ENCODE results near the gene RILP.

Gene RILP

DNA sequence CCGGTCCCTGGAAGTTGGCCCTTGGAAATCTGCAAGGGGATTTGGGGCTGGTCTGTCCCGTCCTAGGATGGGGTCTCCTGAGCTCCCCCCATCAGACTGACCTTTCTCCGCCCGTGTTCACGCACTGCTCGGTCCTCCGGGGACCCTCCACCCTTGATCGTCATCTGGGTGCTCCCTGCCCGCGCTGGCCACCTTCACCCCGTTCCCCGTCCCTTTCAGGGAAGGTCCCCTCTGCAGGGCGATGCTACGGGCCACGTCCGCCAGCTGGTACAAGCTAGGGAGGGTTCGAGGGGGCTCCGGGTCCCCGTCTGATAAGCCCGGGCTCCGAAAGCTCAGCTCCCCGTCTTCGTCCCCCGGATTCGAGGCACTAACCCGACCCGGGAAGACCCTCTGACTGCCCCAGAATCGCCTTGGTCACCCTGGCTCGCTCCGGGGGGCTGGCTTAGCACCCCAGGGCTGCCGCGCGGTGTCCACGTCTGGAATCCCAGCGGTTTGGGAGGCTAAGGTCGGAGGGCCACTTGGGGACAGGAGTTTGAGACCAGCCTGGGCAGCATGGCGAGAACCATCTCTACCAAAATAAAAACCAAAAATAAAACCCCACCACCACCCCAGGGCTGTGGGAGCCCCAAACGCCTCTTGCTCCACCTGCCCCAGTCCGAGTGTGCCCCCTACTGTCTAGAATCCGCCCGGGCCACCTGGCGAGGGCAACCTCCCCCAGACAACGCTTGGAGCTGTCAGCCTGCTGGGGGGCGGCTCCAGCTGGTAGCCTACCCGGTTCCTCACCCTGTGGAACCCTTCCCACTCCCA, 20.0 kb downstream of the RILP start:
- peak; percentile 29 to 48 for DNase-seq (ENCODE audit: extremely low read depth in 1 of 2, low read depth in 1 of 2)

DNA sequence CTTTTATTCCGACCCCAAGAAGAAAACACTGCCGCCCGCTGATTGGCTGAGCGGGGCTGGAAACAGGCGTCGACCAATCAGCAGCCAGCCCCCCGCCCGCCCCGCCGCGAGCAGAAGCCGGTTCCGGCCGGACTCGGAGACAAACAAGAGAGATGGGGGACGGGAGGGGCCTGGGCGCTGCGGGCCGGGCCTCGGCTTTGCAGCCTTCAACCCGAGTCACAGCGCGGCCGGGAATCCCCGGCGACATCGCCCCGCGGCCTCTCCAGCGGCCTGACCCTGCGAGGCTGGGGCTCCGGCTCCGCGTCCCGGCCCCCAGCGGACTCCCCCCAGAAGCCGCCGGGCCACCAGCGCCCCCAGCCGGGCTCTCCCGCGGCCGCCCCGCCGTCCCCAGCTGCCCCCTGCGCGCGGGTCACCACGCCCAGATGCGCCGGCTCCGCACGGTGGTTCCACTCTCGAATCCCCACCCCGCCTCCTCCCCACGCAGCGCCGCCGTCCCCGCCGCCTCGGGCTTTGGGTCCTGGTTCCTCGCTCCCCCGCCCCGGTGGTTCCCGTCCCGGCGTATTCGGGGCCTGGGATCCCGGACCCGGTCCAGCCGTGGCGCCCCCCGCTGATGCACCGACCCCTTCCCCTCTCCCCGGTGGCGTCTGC, 20.7 kb downstream of the RILP start:
- DNase-seq (ENCODE audit: extremely low read depth in 1 of 2, low read depth in 1 of 2), result peak; percentile 68 to 81

DNA sequence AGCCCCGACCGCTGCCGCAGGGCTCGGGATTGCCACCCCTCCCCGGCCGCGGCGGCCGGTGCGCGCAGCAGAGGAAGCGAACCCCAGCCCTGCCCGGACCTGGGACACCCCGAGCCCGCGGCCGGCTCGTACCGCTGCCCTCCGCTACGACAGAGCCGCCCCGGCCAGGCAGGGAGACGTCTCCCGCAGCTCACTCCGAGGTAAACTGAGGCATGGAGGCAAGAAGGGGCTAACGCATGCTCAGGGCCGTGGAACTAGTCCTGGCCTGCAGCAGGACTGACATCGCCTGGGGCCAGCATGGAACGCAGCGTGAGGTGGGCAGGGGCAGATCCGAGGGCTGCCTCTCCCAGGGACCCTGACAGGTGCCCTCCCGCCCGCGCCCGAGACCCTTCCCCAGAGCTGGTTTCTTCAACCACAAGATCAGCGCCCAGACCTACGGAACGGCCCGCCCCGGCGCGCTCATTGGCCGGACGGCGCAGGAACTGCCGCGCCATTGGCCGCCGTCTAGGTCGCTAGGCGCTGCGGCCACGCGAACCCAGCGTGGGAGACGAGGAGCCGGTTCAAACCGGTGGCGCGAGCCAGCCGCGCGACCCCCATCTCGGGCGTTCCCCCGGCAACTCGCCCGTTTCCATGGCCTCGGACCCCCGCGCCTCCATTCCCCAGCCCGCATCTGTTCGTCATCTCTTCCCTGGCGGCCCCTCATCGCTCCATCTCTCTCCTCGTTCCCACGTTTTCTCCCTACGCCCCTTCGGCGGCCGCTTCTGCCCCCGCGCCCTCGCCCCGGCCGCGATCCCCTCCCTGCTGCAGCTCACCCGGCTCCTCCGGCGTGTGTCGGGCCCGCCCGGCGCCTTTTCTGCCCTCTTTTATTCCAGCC, 21.4 kb downstream of the RILP start, which contains the start of gene SLC43A2:
Gene SLC43A2, minus strand, starts transcription at position 853 of the 874 bp plus-strand sequence. CDS start 960 bp downstream, outside the sequence.
- peak in 1 of 2 donors; percentile 64 for DNase-seq (ENCODE audit: extremely low read depth in 1 of 2, low read depth in 1 of 2)

DNA sequence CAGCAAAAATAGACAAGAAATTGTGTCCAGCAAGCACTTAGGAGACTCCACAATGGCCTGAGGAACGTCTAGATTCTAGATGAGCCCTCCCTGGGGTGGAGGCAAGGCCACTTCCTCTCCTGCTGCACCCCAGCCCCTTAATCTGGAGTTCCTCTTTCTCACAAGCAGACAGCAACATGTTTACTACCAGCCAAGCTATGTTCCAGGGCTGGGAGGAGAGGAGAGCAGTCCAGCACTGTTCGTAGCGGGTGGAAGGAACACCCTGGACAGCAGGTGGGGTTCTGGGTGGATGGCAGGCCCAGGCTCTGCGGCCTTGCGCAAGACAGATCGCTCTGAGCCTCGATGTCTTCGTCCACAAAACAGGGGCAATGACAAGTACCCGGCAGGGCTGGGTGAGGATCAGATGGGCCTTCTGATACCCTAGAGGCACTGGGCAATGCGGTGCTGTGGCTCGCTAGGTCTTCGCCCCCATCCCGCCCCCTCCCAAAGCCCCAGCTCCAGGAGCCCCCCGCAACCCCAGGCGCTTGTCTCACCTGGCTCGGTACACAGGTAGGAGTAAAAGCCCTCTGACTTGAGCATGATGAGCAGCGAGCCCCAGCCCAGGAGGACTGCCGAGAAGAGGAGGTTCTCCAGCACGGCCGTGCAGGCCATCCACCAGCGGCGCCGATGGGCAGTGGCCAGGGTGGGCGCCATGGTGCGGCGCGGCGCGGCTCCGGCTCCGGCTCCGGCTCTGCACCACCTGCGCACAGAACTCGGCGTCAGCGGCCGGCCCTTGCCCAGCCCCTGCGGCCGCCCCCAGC, 22.3 kb downstream of the RILP start:
- no peak for DNase-seq (ENCODE audit: extremely low read depth in 1 of 2, low read depth in 1 of 2)

DNA sequence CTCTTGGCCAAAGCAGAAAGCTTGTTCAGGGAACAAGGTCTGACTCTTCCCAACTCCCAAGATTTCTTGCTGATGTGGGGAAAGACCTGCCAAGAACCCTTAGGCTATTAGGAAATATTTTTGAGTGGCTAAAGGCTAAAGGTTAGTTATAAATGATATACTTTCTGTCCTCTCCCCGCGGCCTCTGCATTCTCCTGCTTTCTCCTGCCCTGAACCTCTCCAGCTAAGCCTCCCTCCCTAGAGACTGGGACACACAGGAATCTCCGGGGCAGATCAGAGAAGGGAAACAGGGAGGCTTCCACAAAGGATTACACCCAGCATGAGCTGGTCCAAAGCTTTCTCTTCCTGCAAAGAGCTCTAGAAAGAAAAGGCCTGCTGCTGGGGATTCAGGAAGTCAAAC, 23.3 kb downstream of the RILP start:
- DNase-seq (ENCODE audit: extremely low read depth in 1 of 2, low read depth in 1 of 2), result no peak

DNA sequence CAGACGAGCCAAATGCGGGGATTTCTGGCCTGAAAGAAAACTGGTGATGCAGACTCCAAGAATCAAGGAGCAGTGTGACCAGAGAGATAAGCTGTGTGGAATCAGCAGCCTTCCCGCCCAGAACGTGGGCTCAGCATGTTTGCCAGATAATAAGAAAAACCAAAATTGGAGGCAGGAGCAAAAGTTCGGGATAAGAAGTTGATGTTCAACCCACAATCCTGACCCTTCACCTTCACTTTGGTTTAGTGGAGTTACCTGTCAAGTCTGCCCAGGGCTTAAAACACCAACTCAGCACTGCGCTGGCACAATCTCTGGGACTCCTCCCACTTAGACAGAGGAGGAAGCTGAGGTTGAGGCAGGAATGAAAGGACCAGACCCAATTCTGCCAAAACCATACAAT, 24.1 kb downstream of the RILP start:
- no peak for DNase-seq (ENCODE audit: extremely low read depth in 1 of 2, low read depth in 1 of 2)

DNA sequence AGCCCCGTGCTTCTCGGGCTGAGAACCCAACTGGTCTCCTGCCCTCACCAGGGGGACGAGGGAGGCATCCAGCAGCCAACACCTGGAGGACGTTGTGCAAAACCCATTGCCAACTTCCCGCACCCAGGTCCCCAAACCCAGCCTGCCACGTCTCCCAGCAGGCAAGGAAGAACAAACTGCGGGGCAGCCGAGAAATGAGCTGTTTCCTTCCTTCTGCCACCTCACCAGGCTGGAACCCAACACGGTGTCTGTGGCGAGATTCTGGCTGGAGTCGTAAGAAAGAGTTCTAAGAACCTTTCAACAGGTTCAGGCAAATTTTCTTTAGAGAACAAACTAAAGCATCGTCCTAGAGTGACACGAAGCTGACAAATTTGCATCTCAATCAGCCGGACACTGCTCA, 24.6 kb downstream of the RILP start:
- DNase-seq (ENCODE audit: extremely low read depth in 1 of 2, low read depth in 1 of 2), result no peak

DNA sequence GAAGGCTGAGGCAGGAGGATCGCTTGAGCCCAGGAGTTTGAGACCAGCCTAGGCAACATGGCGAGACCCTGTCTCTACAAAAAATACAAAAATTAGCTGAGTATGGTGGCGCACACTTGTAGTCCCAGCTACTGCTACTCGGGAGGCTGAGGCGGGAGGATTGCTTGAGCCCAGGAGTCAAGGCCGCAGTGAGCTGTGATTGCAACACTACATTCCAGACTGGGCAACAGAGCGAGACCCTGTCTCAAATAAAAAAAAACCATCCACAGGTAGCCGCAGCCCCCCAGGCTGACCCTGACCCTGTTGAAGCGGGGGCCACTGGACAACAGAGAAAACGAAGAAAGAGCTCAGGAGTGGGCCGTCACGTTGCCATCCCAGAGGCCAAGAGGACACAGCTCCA, 25.0 kb downstream of the RILP start:
- no peak for DNase-seq (ENCODE audit: extremely low read depth in 1 of 2, low read depth in 1 of 2)

DNA sequence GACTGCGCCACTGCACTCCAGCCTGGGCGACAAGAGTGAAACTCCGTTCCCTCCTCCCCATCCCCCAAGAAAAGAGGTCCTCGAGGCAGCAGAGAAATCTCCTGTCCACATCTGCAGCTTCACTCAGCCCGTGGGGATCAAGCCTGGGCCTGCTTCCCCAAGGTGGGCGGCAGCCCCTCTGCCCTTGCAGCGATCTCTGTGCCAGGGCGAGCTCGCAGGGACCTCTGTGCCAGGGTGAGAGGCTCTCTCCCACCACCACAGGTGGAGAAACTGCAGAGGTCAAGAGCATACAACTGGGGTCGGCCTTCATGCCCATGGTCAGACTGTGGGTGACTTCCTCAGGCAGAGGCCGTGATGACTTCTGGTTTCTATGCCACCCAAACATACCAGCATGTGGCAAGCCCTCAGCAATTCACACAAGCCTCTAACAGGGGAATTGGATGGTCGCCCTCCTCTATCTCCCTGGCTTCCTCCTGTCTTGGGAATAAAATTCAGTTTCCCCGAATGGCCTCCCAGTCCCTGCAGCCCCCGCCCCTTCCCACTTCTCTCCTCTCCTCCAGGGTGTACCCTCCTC, 26.5 kb downstream of the RILP start:
- DNase-seq (ENCODE audit: extremely low read depth in 1 of 2, low read depth in 1 of 2), result no peak

DNA sequence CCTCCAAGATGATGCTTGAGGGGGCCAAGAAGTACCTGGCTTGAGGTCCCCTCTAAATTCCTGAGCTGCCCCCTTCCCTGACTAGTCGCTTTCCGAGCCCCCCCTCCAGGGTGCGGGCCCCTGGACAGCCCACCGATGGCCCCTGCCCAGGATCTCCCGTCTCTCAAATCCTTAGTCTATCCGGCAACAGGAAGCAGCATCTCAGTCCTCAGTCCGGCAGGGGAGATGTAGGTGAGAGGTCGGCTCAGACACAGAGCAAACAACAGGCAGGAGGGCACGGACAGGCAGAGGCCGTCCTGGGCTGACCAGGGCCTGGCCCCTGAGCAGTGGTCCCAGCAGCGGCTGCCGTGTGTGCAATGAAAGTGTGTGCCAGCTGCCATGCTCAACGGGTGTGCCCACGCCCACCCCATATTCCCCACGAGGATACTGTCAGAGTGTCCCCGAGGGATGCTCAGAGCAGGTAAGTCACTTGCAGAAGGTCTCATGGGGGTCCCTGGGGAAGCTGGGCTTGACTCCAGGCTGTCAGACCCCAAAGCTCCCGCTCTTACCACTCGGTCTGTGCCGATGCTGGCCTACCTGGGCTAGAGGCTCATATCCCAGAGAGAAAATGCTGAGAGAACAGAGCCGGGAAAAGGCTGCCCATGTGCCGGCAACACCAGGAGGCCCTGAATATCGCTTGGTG, 28.3 kb downstream of the RILP start:
- DNase-seq (ENCODE audit: extremely low read depth in 1 of 2, low read depth in 1 of 2), result no peak

DNA sequence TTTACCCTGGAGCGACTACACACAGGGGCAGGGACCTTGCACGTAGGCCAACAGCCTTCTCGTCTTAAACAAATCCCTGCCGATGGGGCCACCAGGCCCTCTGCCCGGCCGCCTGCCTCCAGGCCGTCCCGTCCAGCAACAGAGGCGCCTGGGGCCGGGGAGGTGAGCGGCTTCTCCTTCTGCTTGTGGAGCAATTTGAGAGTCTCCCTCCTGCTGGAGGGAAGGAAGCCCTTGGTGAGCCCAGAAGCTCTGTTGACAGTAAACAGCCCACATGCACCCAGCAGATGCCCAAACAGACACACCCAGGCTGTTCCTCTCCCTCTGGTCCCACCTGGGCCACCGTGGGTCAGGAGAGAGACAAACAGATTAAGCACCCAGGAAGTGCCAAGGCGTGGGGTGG, 29.2 kb downstream of the RILP start:
- no peak for DNase-seq (ENCODE audit: extremely low read depth in 1 of 2, low read depth in 1 of 2)

DNA sequence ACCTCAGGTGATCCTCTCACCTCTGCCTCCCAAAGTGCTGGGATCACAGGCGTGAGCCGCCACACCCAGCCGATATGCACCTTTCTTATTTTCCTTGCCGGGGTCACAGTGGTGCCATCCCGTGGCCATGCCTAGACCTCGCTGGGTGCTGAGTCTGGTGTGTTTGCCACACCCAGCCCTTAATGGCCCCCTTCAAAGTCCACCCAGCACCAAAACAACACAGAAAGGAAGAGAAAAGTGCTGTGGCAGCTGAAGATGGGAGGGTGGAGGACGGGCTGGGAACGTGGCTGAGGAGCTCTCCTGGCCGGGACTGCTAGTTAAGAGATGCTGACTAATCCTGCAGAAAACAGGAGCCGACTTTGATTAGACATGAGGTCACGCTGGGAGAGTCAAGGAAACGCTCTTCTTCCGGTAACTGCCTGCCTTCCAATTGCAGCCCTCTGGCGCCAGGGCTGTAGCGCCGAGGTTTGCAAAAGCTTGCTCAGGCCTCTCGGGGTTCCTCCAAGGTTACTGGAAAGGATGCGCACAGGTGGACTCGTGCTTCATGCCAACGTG, 32.0 kb downstream of the RILP start:
- no peak for DNase-seq (ENCODE audit: extremely low read depth in 1 of 2, low read depth in 1 of 2)

DNA sequence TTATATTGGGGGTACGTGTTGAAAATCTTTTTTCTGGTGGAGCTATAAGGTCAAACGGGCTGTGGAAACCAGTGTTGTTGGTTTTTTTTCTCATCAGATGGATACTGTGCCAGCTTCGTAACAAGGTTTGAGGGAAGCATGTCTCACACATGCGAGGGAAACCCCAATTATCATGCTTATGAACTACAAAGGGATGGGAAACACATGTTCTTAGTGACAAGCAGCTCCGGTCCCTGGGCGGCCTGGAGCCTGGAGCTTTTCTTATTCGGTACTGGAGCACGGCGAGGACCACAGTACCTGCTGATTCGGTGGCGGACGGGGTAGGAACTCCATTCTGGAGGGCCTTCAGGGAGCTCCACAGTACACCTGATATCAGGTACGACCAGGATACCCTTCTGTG, 33.6 kb downstream of the RILP start:
- DNase-seq (ENCODE audit: extremely low read depth in 1 of 2, low read depth in 1 of 2), result no peak

DNA sequence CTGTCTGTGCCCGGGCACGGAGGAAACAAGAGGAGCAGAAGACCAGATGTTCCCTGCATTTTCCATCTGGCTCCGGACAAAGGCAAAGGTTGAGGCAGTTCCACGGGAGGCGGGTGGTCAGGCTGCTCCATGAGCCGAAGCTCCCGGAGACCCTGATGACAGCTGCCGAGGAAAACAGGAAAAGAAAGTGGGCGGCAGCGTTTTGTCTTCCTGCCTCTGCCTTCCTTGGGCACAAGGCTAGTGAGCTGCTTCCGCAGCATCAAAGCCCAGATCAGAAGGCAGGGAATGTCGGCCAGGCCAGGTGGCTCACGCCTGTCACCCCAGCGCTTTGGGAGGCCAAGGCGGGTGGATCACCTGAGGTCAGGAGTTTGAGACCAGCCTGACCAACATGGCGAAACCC, 37.3 kb downstream of the RILP start:
- no peak for DNase-seq (ENCODE audit: extremely low read depth in 1 of 2, low read depth in 1 of 2)

DNA sequence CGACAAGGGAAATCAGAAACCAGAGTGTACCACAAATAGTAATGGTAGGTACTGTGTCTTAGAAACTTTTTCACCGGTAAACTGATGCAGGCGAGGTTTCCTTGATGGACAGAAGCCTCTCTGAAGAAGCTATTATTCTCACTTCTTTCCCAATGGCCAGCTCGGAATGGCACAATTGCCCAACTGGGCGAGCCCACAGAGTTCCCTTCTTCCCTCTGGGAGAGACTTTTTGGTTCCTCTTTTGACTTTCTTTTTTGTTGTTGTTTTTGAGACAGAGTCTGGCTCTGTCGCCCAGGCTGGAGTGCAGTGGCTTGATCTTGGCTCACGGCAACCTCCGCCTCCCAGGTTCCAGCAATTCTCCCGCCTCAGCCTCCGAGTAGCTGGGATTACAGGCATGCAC, 38.0 kb downstream of the RILP start:
- DNase-seq (ENCODE audit: extremely low read depth in 1 of 2, low read depth in 1 of 2), result no peak

DNA sequence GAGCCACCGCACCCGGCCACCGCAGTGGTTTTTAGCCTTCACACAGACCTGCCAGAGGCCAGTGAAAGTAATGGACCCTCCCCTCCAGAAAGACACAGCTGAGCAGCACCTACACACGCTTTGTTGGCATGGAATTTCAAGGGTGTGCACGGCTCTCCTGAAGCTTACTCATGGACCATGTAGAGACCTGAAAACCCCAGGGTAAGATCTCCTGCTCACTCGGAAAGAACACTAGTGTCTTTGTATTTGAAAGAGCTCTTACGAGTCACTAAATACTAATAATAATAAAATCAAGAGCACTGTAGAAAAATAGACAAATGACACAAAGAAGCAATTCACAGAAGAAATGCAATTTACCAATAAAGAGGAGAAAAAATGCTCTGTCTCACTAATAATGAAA, 41.0 kb downstream of the RILP start:
- no peak for DNase-seq (ENCODE audit: extremely low read depth in 1 of 2, low read depth in 1 of 2)

DNA sequence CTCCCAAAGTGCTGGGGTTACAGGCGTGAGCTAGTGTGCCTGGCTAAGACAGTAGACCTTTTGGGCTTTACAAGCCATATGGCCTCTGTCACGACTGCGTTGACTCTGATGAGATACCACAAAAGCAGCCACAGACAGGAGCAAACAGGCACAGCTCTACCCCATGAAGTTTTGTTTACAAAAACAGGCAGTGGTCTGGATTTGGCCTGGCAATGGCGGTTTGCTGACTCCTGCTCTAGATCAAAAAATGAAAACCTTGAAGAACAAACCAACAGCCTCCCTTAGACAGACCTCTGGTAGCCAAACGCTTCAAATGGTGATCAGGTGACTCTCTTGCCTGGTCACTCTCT, 41.7 kb downstream of the RILP start:
- no peak for DNase-seq (ENCODE audit: extremely low read depth in 1 of 2, low read depth in 1 of 2)

DNA sequence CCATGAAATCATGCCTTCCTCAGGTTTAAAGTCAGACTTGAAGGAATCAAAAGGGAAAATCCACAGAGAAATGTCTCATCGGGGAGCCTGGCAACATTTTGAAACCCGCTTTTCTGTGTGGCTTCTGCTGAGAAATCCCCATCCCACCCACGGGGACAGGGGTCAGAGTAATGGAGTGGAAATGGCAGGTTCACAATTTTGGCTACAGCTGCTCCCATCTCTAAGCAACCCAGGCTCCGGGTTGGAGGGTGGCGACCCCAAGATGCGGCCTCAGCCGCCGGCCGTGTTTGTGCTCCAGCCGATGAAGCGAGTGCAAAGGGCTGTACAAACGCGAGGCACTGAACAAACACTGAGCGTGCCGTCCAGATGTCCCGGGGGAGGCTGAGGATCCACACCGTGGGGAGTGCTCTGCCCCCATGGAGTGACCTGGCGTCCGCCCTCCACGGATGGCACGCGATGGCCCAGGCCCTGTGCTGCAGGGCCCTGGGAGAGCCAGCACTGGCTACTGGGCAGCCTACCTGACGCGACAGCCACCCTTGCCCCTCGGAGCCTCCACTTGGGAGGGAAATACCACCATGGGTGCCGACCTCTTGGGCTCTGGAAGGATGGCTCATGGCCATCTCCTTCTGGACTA, 43.2 kb downstream of the RILP start:
- DNase-seq (ENCODE audit: extremely low read depth in 1 of 2, low read depth in 1 of 2), result no peak

DNA sequence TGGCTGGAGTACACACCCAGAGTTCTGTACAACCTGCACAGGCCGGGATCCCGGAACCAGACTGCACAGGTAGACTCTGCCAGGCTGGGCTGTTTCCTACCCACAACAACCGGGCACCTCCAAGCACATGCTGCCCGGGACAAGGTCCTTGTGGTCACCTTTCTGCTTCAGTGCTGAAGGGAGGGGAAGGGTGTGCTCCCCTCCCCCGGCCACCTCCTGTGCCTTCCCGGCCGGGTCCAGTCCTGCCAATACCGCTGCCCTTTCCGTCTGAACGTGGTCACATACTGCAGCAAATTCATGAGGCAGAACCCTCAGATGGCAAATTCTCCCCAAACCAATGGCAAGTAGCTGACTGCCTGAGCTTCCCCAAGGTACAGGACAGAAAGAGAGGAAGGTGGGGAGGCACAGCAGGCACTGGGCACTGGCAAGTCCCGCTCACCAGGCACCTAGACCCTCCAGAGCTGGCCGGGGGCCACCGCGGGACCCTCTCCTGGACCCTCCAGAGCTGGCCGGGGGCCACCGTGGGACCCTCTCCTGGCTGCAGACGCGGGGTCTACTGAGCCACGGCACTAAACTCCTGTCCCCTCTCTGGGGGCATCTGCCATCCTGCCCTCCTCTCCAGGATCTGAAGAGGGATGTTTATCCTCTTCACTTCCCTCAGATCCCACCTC, 43.9 kb downstream of the RILP start:
- DNase-seq (ENCODE audit: extremely low read depth in 1 of 2, low read depth in 1 of 2), result no peak
